AG04449 (cell line): Measurements from ENCODE around the gene WDFY1.

Source experiments
- CTCF ChIA-PET: fragments of 350-600 bp; formaldehyde crosslinking; extraction: SDS; loops from one replicate; lab custom pipeline; 2021; ENCODE audit warnings: antibody characterized with exemption; lab: Yijun Ruan, JAX
- POLR2A ChIA-PET: fragments of 400-600, 350-600 bp; formaldehyde crosslinking; extraction: SDS; loops from one replicate; lab custom pipeline; 2020; ENCODE audit warnings: antibody characterized with exemption, inconsistent platforms; lab: Yijun Ruan, JAX
- DNase-seq: peaks from one replicate; pipeline ENCODE4 v3.0.0-alpha.2; 2010; ENCODE audit warnings: low read depth, low spot score
- H3K4me3 ChIP-seq: 2 replicates; pipeline ENCODE4 v1.5.1; 2011; ENCODE audit warnings: low read depth, mild to moderate bottlenecking, control low read depth, low read length
- CTCF ChIP-seq: IDR thresholded peaks from one replicate; pipeline ENCODE4 v1.5.1; 2011; ENCODE audit warnings: mild to moderate bottlenecking, moderate library complexity, low read length, control low read depth, inconsistent platforms; ENCODE audit not compliant: insufficient read depth; ENCODE audit errors: missing control alignments

The WDFY1 gene

GRCh38 chr2:223989206-223989855 is 44.2 kb upstream of the WDFY1 start:
- no peak for DNase-seq
- ChIA-PET CTCF (interaction anchor here (1.1 to 10.6 kb wide), 5 partner anchors 9 to 298 kb away, joined by 4 to 133 read pairs (median 7); no protein-coding TSS in a partner anchor), POLR2A (no interaction called here)
- no peak for TF ChIP-seq CTCF
- H3K4me3 ChIP-seq = no peak overlapping the region

GRCh38 chr2:223981241-223981640 is 36.1 kb upstream of the WDFY1 start:
- CTCF ChIA-PET = interaction anchor here (1.1 to 7.3 kb wide), 5 partner anchors 9 to 303 kb away, joined by 3 to 81 read pairs (median 23); no protein-coding TSS in a partner anchor
- no peak for TF ChIP-seq CTCF
- H3K4me3 ChIP-seq = no peak overlapping the region
- POLR2A ChIA-PET = no interaction called here
- no peak for DNase-seq

GRCh38 chr2:223980803-223981202 is 35.7 kb upstream of the WDFY1 start:
- H3K4me3 ChIP-seq = no peak overlapping the region
- ChIA-PET POLR2A (no interaction called here), CTCF (interaction anchor here (1.1 to 7.3 kb wide), 6 partner anchors 9 to 340 kb away, joined by 3 to 81 read pairs (median 14); no protein-coding TSS in a partner anchor)
- DNase-seq = no peak
- TF ChIP-seq CTCF = no peak

- no peak for DNase-seq
- no peak for TF ChIP-seq CTCF
- ChIA-PET CTCF (interaction anchor here (1.0 to 7.3 kb wide), 6 partner anchors 10 to 341 kb away, joined by 3 to 81 read pairs (median 14); no protein-coding TSS in a partner anchor), POLR2A (no interaction called here)
- H3K4me3 ChIP-seq = no peak overlapping the region
These were observed 35.2 kb upstream of the WDFY1 start for GRCh38 chr2:223980397-223980735.

- TF ChIP-seq CTCF = no peak
- POLR2A ChIA-PET = no interaction called here
- DNase-seq = no peak
- no peak overlapping the region for H3K4me3 ChIP-seq
- CTCF ChIA-PET = interaction anchor here (1.0 to 7.3 kb wide), 6 partner anchors 10 to 341 kb away, joined by 3 to 81 read pairs (median 14); no protein-coding TSS in a partner anchor
These were observed 34.7 kb upstream of the WDFY1 start for GRCh38 chr2:223979730-223980396.

GRCh38 chr2:223978451-223978850 is 33.3 kb upstream of the WDFY1 start:
- TF ChIP-seq CTCF = no peak
- ChIA-PET CTCF (interaction anchor here (0.8 to 7.3 kb wide), 8 partner anchors 9 to 391 kb away, joined by 3 to 81 read pairs (median 4); no protein-coding TSS in a partner anchor), POLR2A (no interaction called here)

More at GRCh38 chr2:223978451-223978850, 33.3 kb upstream of the WDFY1 start:
- no peak overlapping the region for H3K4me3 ChIP-seq
- no peak for DNase-seq
